H1 (cell line): ENCODE measurements around the gene PSMD6.

Source experiments
- BACH1 ChIP-seq: IDR thresholded peaks from 2 replicates; pipeline ENCODE4 v1.6.1; 2012; ENCODE audit warnings: low read length, improper control_type of control experiment
- CBX5 ChIP-seq: fragments of 300-800, 300-1000 bp; sonication (generic); IDR thresholded peaks from 2 replicates; pipeline ENCODE4 v1.7.1; 2016; ENCODE audit warnings: antibody characterized with exemption, low read length, low read depth
- CHD1 ChIP-seq: IDR thresholded peaks from 2 replicates; pipeline ENCODE4 v1.6.1; 2012; ENCODE audit warnings: low read depth, low read length, improper control_type of control experiment
- EGR1 ChIP-seq: IDR thresholded peaks from 2 replicates; pipeline ENCODE4 v1.6.1; 2011; ENCODE audit warnings: low read depth, low read length, borderline replicate concordance
- GTF2F1 ChIP-seq: IDR thresholded peaks from 2 replicates; pipeline ENCODE4 v1.6.1; 2012; ENCODE audit warnings: low read depth, low read length, improper control_type of control experiment, borderline replicate concordance
- JUN ChIP-seq: IDR thresholded peaks from 2 replicates; pipeline ENCODE4 v1.6.1; 2011; ENCODE audit warnings: low read depth, mild to moderate bottlenecking, improper control_type of control experiment, low read length
- KDM1A ChIP-seq: fragments of 200-600, 300-600 bp; sonication (generic); IDR thresholded peaks from 2 replicates; pipeline ENCODE4 v1.7.1; 2016; ENCODE audit warnings: mild to moderate bottlenecking, low read length, borderline replicate concordance
- MAX ChIP-seq: IDR thresholded peaks from 2 replicates; pipeline ENCODE4 v1.6.1; 2012; ENCODE audit warnings: inconsistent platforms
- NRF1 ChIP-seq: IDR thresholded peaks from 2 replicates; pipeline ENCODE4 v1.6.1; 2011; ENCODE audit warnings: mild to moderate bottlenecking, low read depth, low read length, improper control_type of control experiment
- POLR2A ChIP-seq, 2 experiments: IDR thresholded peaks; 1 replicate in 1 of 2; 2 replicates in 1 of 2; pipeline ENCODE4 v1.6.1; 2011; ENCODE audit warnings: low read depth in 2 of 2, low read length in 2 of 2, mild to moderate bottlenecking in 2 of 2; ENCODE audit errors: control extremely low read depth in 1 of 2
- RFX5 ChIP-seq: IDR thresholded peaks from 2 replicates; pipeline ENCODE4 v1.6.1; 2011; ENCODE audit warnings: low read depth, low read length, improper control_type of control experiment, borderline replicate concordance
- TAF7 ChIP-seq: optimal IDR thresholded peaks from 2 replicates; pipeline ENCODE3; 2011; ENCODE audit warnings: low read depth, mild to moderate bottlenecking, inconsistent platforms, low read length, moderate library complexity, borderline replicate concordance
- TEAD4 ChIP-seq: IDR thresholded peaks from 2 replicates; pipeline ENCODE4 v1.6.1; 2012; ENCODE audit warnings: low read depth, low read length, inconsistent platforms, mixed read lengths
- TF ChIP-seq, protein P1 (sequence below): IDR thresholded peaks from 2 replicates; pipeline ENCODE4 v1.6.1; 2011; ENCODE audit warnings: low read depth, mild to moderate bottlenecking, low read length; ENCODE audit not compliant: insufficient read depth

- TF ChIP-seq KDM1A, result no peak
- no peak for TF ChIP-seq CHD1
- no peak for TF ChIP-seq RFX5
- no peak for TF ChIP-seq EGR1
- TF ChIP-seq CBX5, result no peak
- TF ChIP-seq TEAD4, result no peak
- TF ChIP-seq, protein P1, sequence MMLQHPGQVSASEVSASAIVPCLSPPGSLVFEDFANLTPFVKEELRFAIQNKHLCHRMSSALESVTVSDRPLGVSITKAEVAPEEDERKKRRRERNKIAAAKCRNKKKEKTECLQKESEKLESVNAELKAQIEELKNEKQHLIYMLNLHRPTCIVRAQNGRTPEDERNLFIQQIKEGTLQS, result no peak
- no peak for TF ChIP-seq GTF2F1
- TF ChIP-seq POLR2A (IDR thresholded peaks at IDR 0.05; ENCODE audit: control extremely low read depth in 1 of 2, low read depth in 2 of 2, low read length in 2 of 2), result no peak
- TF ChIP-seq NRF1, result no peak
- no peak for TF ChIP-seq BACH1
- no peak for TF ChIP-seq MAX
- TF ChIP-seq JUN, result no peak
- TF ChIP-seq TAF7, result no peak
Measured at GRCh38 chr3:64046592-64046991, 23.3 kb upstream of the PSMD6 start.
